C4-2B (cell line): ENCODE data around the gene BLVRB.

Experiments
- CTCF ChIP-seq: fragments of 450-650 bp; conservative IDR thresholded peaks from 2 replicates; pipeline ENCODE4 v1.5.1; 2017; ENCODE audit warnings: mild to moderate bottlenecking
- ZFX ChIP-seq: fragments of 450-650 bp; IDR thresholded peaks from 2 replicates; pipeline ENCODE4 v1.6.1; 2017

GRCh38 chr19:40513345-40513678, 47.8 kb upstream of the BLVRB start:
- TF ChIP-seq CTCF (no peak), ZFX (no peak)
